Activated CD4-positive, alpha-beta memory T cell treated with anti-CD3 and anti-CD28 coated beads, Interleukin-2, amount 10 ng/mL, durations not matched to agents 7 days and 5 days (primary cell): ENCODE data around the gene SF3B3. TPM values are rescaled to one million over a fixed set of nuclear protein-coding genes. Genes with fewer than 3 reads are reported as not detected.
A peak's percentile ranks its signal among the peaks of the same experiment; 100 is the strongest.
"Not testable (repeated sequence)": the region's sequence is repeated elsewhere in the genome, so short reads cannot be mapped to it uniquely, and the experiment has no call there.

Experiments used
- CTCF ChIA-PET: fragments of 350-600 bp; sonication (Branson Sonifier 250); formaldehyde crosslinking; loops from one replicate; lab custom pipeline; 2021; ENCODE audit warnings: antibody characterized with exemption, inconsistent platforms; lab: Charles Lee
- POLR2A ChIA-PET: fragments of 350-600 bp; sonication (Branson Sonifier 250); formaldehyde crosslinking; loops from one replicate; lab custom pipeline; 2021; ENCODE audit warnings: antibody characterized with exemption; lab: Charles Lee
- DNase-seq: peaks from one replicate; pipeline ENCODE4 v3.0.0-alpha.2; 2020
- H3K27ac Mint-ChIP-seq: one replicate; pipeline ENCODE4 v1.8.0; 2021; ENCODE audit warnings: mild to moderate bottlenecking, mixed read lengths
- H3K27me3 Mint-ChIP-seq: one replicate; pipeline ENCODE4 v1.8.0; 2021; ENCODE audit warnings: mixed read lengths
- H3K36me3 Mint-ChIP-seq: one replicate; pipeline ENCODE4 v1.8.0; 2021; ENCODE audit warnings: low read depth, mixed read lengths
- H3K4me1 Mint-ChIP-seq: one replicate; pipeline ENCODE4 v1.8.0; 2021; ENCODE audit warnings: mixed read lengths
- H3K4me3 Mint-ChIP-seq: one replicate; pipeline ENCODE4 v1.8.0; 2021; ENCODE audit warnings: mild to moderate bottlenecking, mixed read lengths
- H3K9me3 Mint-ChIP-seq: one replicate; pipeline ENCODE4 v1.8.0; 2021; ENCODE audit warnings: mixed read lengths
- total RNA-seq, 2 experiments: library from RNA; stranded (reverse); gene quantifications; one replicate each; pipeline ENCODE4 v1.2.3, GENCODE V29; 2021

SF3B3 gene
- total RNA-seq, 2 experiments from 2014 or later, result 329 to 332 TPM

GRCh38 chr16:70520612-70521297 lies 2.9 kb upstream of the SF3B3 start:
- Mint-ChIP-seq H3K36me3 (peaks cover 61% of the 10 kb centered on the region), H3K4me1 (peaks cover 31% of the 10 kb centered on the region), H3K27me3 (no peaks in the 10 kb centered on the region), H3K27ac (peak overlapping the region; percentile 95), H3K4me3 (peak overlapping the region; percentile 93), H3K9me3 (no peaks in the 10 kb centered on the region)
- ChIA-PET POLR2A (interaction anchor here (0.5 to 5.2 kb wide), 10 partner anchors 12 to 222 kb away, joined by 3 to 82 read pairs (median 6); partner anchors contain the start of gene DDX19A), CTCF (interaction anchor here (0.7 to 1.5 kb wide), 4 partner anchors 12 to 142 kb away, joined by 5 to 6 read pairs (median 5); no protein-coding TSS in a partner anchor)
- DNase-seq, result peak; percentile 38

- CTCF ChIA-PET, result interaction anchor here (0.7 to 1.5 kb wide), 5 partner anchors 14 to 224 kb away, joined by 3 to 5 read pairs (median 3); partner anchors contain the start of gene DDX19B
- H3K9me3 Mint-ChIP-seq, result no peaks in the 10 kb centered on the region
Observed at GRCh38 chr16:70522216-70523075, 1.2 kb upstream of the SF3B3 start.

GRCh38 chr16:70523076-70523742 lies 407 bp upstream of the SF3B3 start, which contains the start of gene COG4:
Gene COG4 (minus strand): TSS chr16:70523554. CDS start chr16:70523543, 11 bp downstream.
- ChIA-PET CTCF (interaction anchor here (0.6 to 1.5 kb wide), 5 partner anchors 14 to 1322 kb away, joined by 3 to 5 read pairs (median 4); partner anchors contain the start of gene DDX19B), POLR2A (interaction anchor here (0.7 to 5.2 kb wide), 19 partner anchors 9 to 272 kb away, joined by 3 to 82 read pairs (median 7); partner anchors contain the start of genes AARS1, DDX19A, EXOSC6 and FCSK)
- Mint-ChIP-seq H3K4me3 (peak within 1 kb of the TSS; percentile 93), H3K27me3 (no peaks in the 10 kb centered on the region), H3K27ac (peak within 1 kb of the TSS; percentile 95), H3K4me1 (peaks cover 45% of the 10 kb centered on the region), H3K9me3 (no peaks in the 10 kb centered on the region), H3K36me3 (peaks cover 61% of the 10 kb centered on the region)
- DNase-seq, result peak; percentile 92

More at GRCh38 chr16:70522216-70523075, 1.2 kb upstream of the SF3B3 start:
- no peaks in the 10 kb centered on the region for H3K27me3 Mint-ChIP-seq
- H3K4me3 Mint-ChIP-seq, result peak overlapping the region; percentile 93
- POLR2A ChIA-PET, result interaction anchor here (0.7 to 5.2 kb wide), 22 partner anchors 9 to 271 kb away, joined by 3 to 82 read pairs (median 5); partner anchors contain the start of genes AARS1, DDX19A, EXOSC6 and FCSK
- peaks cover 66% of the 10 kb centered on the region for H3K36me3 Mint-ChIP-seq
- DNase-seq, result peak; percentile 25
- peaks cover 44% of the 10 kb centered on the region for H3K4me1 Mint-ChIP-seq
- peak overlapping the region; percentile 95 for H3K27ac Mint-ChIP-seq

GRCh38 chr16:70524399-70524825 lies 796 bp downstream of the SF3B3 start:
- not testable (repeated sequence) for H3K9me3 Mint-ChIP-seq, H3K27me3 Mint-ChIP-seq
- DNase-seq, result peak; percentile 39
- POLR2A ChIA-PET, result interaction anchor here (0.8 to 5.2 kb wide), 19 partner anchors 9 to 1360 kb away, joined by 3 to 82 read pairs (median 5); partner anchors contain the start of genes AARS1, DDX19A, EXOSC6 and FCSK
- peaks cover 70% of the 10 kb centered on the region for H3K36me3 Mint-ChIP-seq
- H3K4me1 Mint-ChIP-seq, result peaks cover 55% of the 10 kb centered on the region
- CTCF ChIA-PET, result interaction anchor here (0.6 to 2.9 kb wide), 6 partner anchors 8 to 231 kb away, joined by 3 to 25 read pairs (median 6); no protein-coding TSS in a partner anchor
- peak overlapping the region; percentile 93 for H3K4me3 Mint-ChIP-seq
- H3K27ac Mint-ChIP-seq, result peak overlapping the region; percentile 95

GRCh38 chr16:70526403-70526802 lies 2.8 kb downstream of the SF3B3 start:
- peaks cover 72% of the 10 kb centered on the region for H3K36me3 Mint-ChIP-seq
- H3K27ac Mint-ChIP-seq, result peak overlapping the region; percentile 70
- DNase-seq, result no peak
- no peaks in the 10 kb centered on the region for H3K27me3 Mint-ChIP-seq
- H3K4me3 Mint-ChIP-seq, result peak overlapping the region; percentile 93
- ChIA-PET POLR2A (interaction anchor here (0.9 to 4.1 kb wide), 6 partner anchors 10 to 275 kb away, joined by 3 to 24 read pairs (median 10); partner anchors contain the start of genes DDX19A and EXOSC6), CTCF (interaction anchor here (0.5 to 2.9 kb wide), 3 partner anchors 17 to 274 kb away, joined by 3 to 25 read pairs (median 5); partner anchors contain the start of gene EXOSC6)
- peaks cover 46% of the 10 kb centered on the region for H3K4me1 Mint-ChIP-seq
- H3K9me3 Mint-ChIP-seq, result no peaks in the 10 kb centered on the region

GRCh38 chr16:70527315-70527996 lies 3.8 kb downstream of the SF3B3 start:
- peaks cover 41% of the 10 kb centered on the region for H3K4me1 Mint-ChIP-seq
- ChIA-PET CTCF (interaction anchor here (0.7 to 1.2 kb wide), 6 partner anchors 10 to 276 kb away, joined by 3 to 7 read pairs (median 4); no protein-coding TSS in a partner anchor), POLR2A (interaction anchor here (0.7 to 4.1 kb wide), 2 partner anchors 181 to 252 kb away, joined by 3 to 24 read pairs; partner anchors contain the start of gene DDX19A)
- peak overlapping the region; percentile 93 for H3K4me3 Mint-ChIP-seq
- H3K27ac Mint-ChIP-seq, result peak overlapping the region; percentile 70
- no peaks in the 10 kb centered on the region for H3K9me3 Mint-ChIP-seq
- no peaks in the 10 kb centered on the region for H3K27me3 Mint-ChIP-seq
- peaks cover 75% of the 10 kb centered on the region for H3K36me3 Mint-ChIP-seq
- DNase-seq, result no peak

- peak overlapping the region; percentile 27 for H3K4me3 Mint-ChIP-seq
- POLR2A ChIA-PET, result interaction anchor here (1.0 kb wide), 2 partner anchors 9 to 148 kb away, joined by 3 read pairs; no protein-coding TSS in a partner anchor
Observed at GRCh38 chr16:70529051-70529777, 5.6 kb downstream of the SF3B3 start.

GRCh38 chr16:70529954-70530353 lies 6.3 kb downstream of the SF3B3 start:
- Mint-ChIP-seq H3K36me3 (peaks cover 78% of the 10 kb centered on the region), H3K4me1 (peaks cover 52% of the 10 kb centered on the region)
- CTCF ChIA-PET, result interaction anchor here (0.7 to 1.4 kb wide), 3 partner anchors 21 to 84 kb away, joined by 3 to 7 read pairs (median 4); no protein-coding TSS in a partner anchor
- H3K27ac Mint-ChIP-seq, H3K9me3 Mint-ChIP-seq, H3K27me3 Mint-ChIP-seq, DNase-seq, H3K4me3 Mint-ChIP-seq: not testable (repeated sequence)
- POLR2A ChIA-PET, result interaction anchor here (1.2 kb wide), 1 partner anchor 246 kb away, joined by 3 read pairs; no protein-coding TSS in a partner anchor

More at GRCh38 chr16:70529051-70529777, 5.6 kb downstream of the SF3B3 start:
- peak overlapping the region; percentile 72 for H3K27ac Mint-ChIP-seq
- no peak for DNase-seq
- no peaks in the 10 kb centered on the region for H3K9me3 Mint-ChIP-seq
- peaks cover 77% of the 10 kb centered on the region for H3K36me3 Mint-ChIP-seq
- no peaks in the 10 kb centered on the region for H3K27me3 Mint-ChIP-seq
- CTCF ChIA-PET, result no interaction called here
- H3K4me1 Mint-ChIP-seq, result peaks cover 47% of the 10 kb centered on the region

GRCh38 chr16:70534971-70535370 lies 11.4 kb downstream of the SF3B3 start:
- Mint-ChIP-seq H3K4me1 (peaks cover 33% of the 10 kb centered on the region), H3K4me3 (no peak overlapping the region), H3K9me3 (no peaks in the 10 kb centered on the region), H3K27me3 (no peaks in the 10 kb centered on the region), H3K27ac (no peak overlapping the region), H3K36me3 (peaks cover 75% of the 10 kb centered on the region)
- POLR2A ChIA-PET, result no interaction called here
- CTCF ChIA-PET, result interaction anchor here (1.1 kb wide), 1 partner anchor 11 kb away, joined by 3 read pairs; no protein-coding TSS in a partner anchor
- DNase-seq, result no peak

- Mint-ChIP-seq H3K9me3 (no peaks in the 10 kb centered on the region), H3K27me3 (no peaks in the 10 kb centered on the region), H3K4me1 (peaks cover 10% of the 10 kb centered on the region), H3K36me3 (peaks cover 71% of the 10 kb centered on the region), H3K4me3 (no peak overlapping the region), H3K27ac (no peak overlapping the region)
- ChIA-PET CTCF (interaction anchor here (0.6 to 1.1 kb wide), 2 partner anchors 32 to 230 kb away, joined by 3 read pairs; no protein-coding TSS in a partner anchor), POLR2A (interaction anchor here (1.4 kb wide), 1 partner anchor 11 kb away, joined by 5 read pairs; no protein-coding TSS in a partner anchor)
- no peak for DNase-seq
Observed at GRCh38 chr16:70540994-70541393, 17.4 kb downstream of the SF3B3 start.
